Peyer's patch (tissue), 4 donors: ENCODE results near the gene IL12RB2.

Experiments
- CTCF ChIP-seq, 6 experiments: fragments of 450-650 bp in 4 of 6; fragments of 200-600 bp in 2 of 6; sonication (generic) in 1 of 6; IDR thresholded peaks; one replicate each; pipeline ENCODE4 v1.5.1; 2017 to 2019; ENCODE audit warnings: antibody characterized with exemption in 6 of 6, mild to moderate bottlenecking in 3 of 6, moderate library complexity in 1 of 6
- POLR2A ChIP-seq, 2 donors: fragments of 450-650 bp; IDR thresholded peaks; one replicate each; pipeline ENCODE4 v1.5.1; 2017; ENCODE audit warnings: antibody characterized with exemption in 2 of 2, mild to moderate bottlenecking in 2 of 2, moderate library complexity in 2 of 2

GRCh38 chr1:67429011-67429527 is 121.4 kb downstream of the IL12RB2 start:
- TF ChIP-seq CTCF (IDR thresholded peaks at IDR 0.05) (no peak), POLR2A (IDR thresholded peaks at IDR 0.05) (no peak)
